Keratinocyte (primary cell): ENCODE results near the gene MT1B. TPM values are rescaled to one million over a fixed set of nuclear protein-coding genes. Genes with fewer than 3 reads are reported as not detected.
A peak's percentile ranks its signal among the peaks of the same experiment; 100 is the strongest.
"Not testable (repeated sequence)": the region's sequence is repeated elsewhere in the genome, so short reads cannot be mapped to it uniquely, and the experiment has no call there.

Experiments used
- DNase-seq: peaks from one replicate; pipeline ENCODE4 v3.0.0-alpha.2; 2011; ENCODE audit warnings: low read depth, missing footprints, low spot score
- FAIRE-seq: peaks from 2 replicates; lab custom pipeline; 2011; peaks lifted over from hg19 to GRCh38; lab: Jason Lieb, UNC
- H2AFZ ChIP-seq: 2 replicates; pipeline ENCODE4 v1.6.0; 2012; ENCODE audit warnings: low read length, control low read depth, inconsistent platforms; ENCODE audit not compliant: control insufficient read depth
- H3K27ac ChIP-seq: 2 replicates; pipeline ENCODE4 v1.5.1; 2011; ENCODE audit warnings: low read length; ENCODE audit not compliant: control insufficient read depth, insufficient read depth
- H3K27me3 ChIP-seq: 3 replicates; pipeline ENCODE4 v1.6.0; 2011; ENCODE audit warnings: low read length; ENCODE audit not compliant: control insufficient read depth, insufficient read depth; ENCODE audit errors: extremely low read depth
- H3K36me3 ChIP-seq, 2 experiments: 2 replicates in 1 of 2; 3 replicates in 1 of 2; pipeline ENCODE4 v1.5.1; 2011; ENCODE audit warnings: low read length in 2 of 2, mild to moderate bottlenecking in 1 of 2; ENCODE audit not compliant: control insufficient read depth in 2 of 2, insufficient read depth in 2 of 2; ENCODE audit errors: extremely low read depth in 1 of 2
- H3K4me1 ChIP-seq: 3 replicates; pipeline ENCODE4 v1.5.1; 2011; ENCODE audit warnings: low read length; ENCODE audit not compliant: control insufficient read depth, insufficient read depth; ENCODE audit errors: extremely low read depth
- H3K4me2 ChIP-seq: 3 replicates; pipeline ENCODE4 v1.6.0; 2011; ENCODE audit warnings: low read depth, low read length; ENCODE audit not compliant: control insufficient read depth, insufficient read depth; ENCODE audit errors: extremely low read depth
- H3K4me3 ChIP-seq, 3 experiments: fragments of 200-600 bp in 1 of 3; sonication (generic) in 1 of 3; 2 replicates in 2 of 3; 3 replicates in 1 of 3; pipeline ENCODE4 v1.5.1; 2011 to 2016; ENCODE audit warnings: low read length in 3 of 3, mild to moderate bottlenecking in 3 of 3, control low read depth in 2 of 3, inconsistent platforms in 1 of 3, low read depth in 1 of 3, mixed read lengths in 1 of 3, mixed run types in 1 of 3, moderate library complexity in 1 of 3; ENCODE audit not compliant: control insufficient read depth in 2 of 3, insufficient read depth in 2 of 3; ENCODE audit errors: extremely low read depth in 1 of 3
- H3K79me2 ChIP-seq: 2 replicates; pipeline ENCODE4 v1.6.0; 2012; ENCODE audit warnings: low read length; ENCODE audit not compliant: control insufficient read depth, insufficient read depth
- H3K9ac ChIP-seq: 3 replicates; pipeline ENCODE4 v1.6.0; 2011; ENCODE audit warnings: low read length; ENCODE audit not compliant: control insufficient read depth, insufficient read depth; ENCODE audit errors: extremely low read depth
- H3K9me1 ChIP-seq: 3 replicates; pipeline ENCODE4 v1.6.0; 2011; ENCODE audit warnings: low read length; ENCODE audit not compliant: control insufficient read depth, insufficient read depth; ENCODE audit errors: extremely low read depth
- H3K9me3 ChIP-seq: 2 replicates; pipeline ENCODE4 v1.5.1; 2012; ENCODE audit warnings: low read depth, low read length; ENCODE audit not compliant: control insufficient read depth
- H4K20me1 ChIP-seq: 3 replicates; pipeline ENCODE4 v1.6.0; 2011; ENCODE audit warnings: low read length; ENCODE audit not compliant: control insufficient read depth, insufficient read depth; ENCODE audit errors: extremely low read depth
- EZH2 ChIP-seq: IDR thresholded peaks from one replicate; pipeline ENCODE4 v1.6.1; 2012; ENCODE audit warnings: inconsistent platforms, mild to moderate bottlenecking, low read length, moderate library complexity
- dilution Hi-C: fragments of 300-500 bp; cut with MboI; formaldehyde crosslinking; loops from one replicate; pipeline ENCODE4 v1.7.0; 2020; ENCODE audit warnings: low sequenced_read_pairs; ENCODE audit not compliant: extremely low pct_ligation_motif_present
- polyA plus RNA-seq, 5 experiments: library from polyadenylated mRNA; depleted of rRNA in 3 of 5; stranded (reverse) in 3 of 5; stranded (forward) in 1 of 5; unstranded in 1 of 5; fragments of >200 nt; gene quantifications; 1 replicate in 1 of 5; 2 replicates in 3 of 5; 3 replicates in 1 of 5; pipeline versions ENCODE4 v1.2.1 to v1.2.3, GENCODE V29; 2011 to 2012; ENCODE audit warnings: missing spikeins in 2 of 5, low read depth in 1 of 5, low replicate concordance in 1 of 5
- TF ChIP-seq, protein P1 (sequence below), 3 experiments: IDR thresholded peaks in 1 of 3; conservative IDR thresholded peaks in 1 of 3; optimal IDR thresholded peaks in 1 of 3; 2 replicates in 2 of 3; 3 replicates in 1 of 3; pipeline versions ENCODE3 to v1.5.1; 2011; ENCODE audit warnings: low read length in 3 of 3, mild to moderate bottlenecking in 3 of 3, moderate library complexity in 2 of 3, control low read depth in 1 of 3, inconsistent platforms in 1 of 3; ENCODE audit not compliant: insufficient read depth in 2 of 3; ENCODE audit errors: extremely low read depth in 1 of 3

MT1B gene
- polyA plus RNA-seq, 1 donor (not counting 4 experiments of a cell fraction or from before 2014, with no cell fraction given): not detected

DNA sequence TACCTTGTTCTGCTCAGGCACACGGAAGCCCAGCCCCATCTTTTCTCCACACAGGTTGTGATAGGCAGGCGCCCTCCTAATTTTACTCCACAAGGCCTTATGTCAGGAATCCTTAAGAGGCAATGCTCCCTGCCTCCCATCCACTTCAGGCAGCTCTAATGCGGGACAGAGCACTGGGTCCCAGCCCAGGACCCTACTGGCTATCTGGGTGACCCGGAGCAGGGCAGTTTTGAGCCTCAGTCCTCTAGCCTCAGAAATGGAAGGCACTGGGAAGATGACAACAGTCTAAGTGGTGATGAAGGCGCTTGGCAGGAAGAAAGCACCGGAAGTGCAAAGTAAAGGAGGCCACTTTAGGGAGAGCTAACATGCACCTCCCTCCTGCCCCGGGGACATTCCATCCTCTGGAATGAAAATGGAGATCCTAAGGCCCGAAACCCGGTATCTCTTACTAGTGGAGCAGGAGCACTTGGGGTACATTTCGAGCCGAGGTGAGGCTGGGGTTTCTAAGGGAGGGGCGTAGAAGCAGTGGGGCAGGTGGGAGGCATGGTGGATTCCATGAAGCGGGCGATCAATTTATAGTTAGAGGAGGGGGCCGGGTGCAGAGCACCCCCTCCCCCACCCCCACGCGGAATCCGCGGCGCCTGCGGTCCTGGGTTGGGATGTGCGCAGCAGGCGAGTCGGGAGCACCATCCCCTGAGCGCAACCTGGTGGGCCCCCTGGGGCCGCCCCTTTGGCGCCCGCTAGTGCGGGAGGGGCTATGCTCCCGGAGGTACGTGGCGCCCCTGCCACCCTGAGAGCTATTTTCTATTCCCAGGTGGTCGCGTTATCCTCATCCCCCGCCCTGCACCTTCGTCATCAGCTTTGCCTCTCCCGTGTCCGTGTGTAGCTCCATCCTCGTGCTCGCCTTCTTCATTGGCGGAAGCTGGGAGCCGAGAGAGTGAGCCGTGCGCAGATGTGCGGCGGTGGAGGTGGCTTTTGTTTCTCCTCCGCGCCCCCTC, 11.0 kb downstream of the MT1B start:
- TF ChIP-seq, protein P1, sequence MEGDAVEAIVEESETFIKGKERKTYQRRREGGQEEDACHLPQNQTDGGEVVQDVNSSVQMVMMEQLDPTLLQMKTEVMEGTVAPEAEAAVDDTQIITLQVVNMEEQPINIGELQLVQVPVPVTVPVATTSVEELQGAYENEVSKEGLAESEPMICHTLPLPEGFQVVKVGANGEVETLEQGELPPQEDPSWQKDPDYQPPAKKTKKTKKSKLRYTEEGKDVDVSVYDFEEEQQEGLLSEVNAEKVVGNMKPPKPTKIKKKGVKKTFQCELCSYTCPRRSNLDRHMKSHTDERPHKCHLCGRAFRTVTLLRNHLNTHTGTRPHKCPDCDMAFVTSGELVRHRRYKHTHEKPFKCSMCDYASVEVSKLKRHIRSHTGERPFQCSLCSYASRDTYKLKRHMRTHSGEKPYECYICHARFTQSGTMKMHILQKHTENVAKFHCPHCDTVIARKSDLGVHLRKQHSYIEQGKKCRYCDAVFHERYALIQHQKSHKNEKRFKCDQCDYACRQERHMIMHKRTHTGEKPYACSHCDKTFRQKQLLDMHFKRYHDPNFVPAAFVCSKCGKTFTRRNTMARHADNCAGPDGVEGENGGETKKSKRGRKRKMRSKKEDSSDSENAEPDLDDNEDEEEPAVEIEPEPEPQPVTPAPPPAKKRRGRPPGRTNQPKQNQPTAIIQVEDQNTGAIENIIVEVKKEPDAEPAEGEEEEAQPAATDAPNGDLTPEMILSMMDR (optimal IDR thresholded peaks at IDR 0.05 in 1 of 3, IDR thresholded peaks at IDR 0.05 in 1 of 3, conservative IDR thresholded peaks at IDR 0.05 in 1 of 3; ENCODE audit: extremely low read depth in 1 of 3, insufficient read depth in 2 of 3, low read length in 3 of 3): no peak
- no peak for TF ChIP-seq EZH2
- Histone ChIP-seq H3K9me1 (no peaks in the 10 kb centered on the region), H3K36me3 (no peaks in the 10 kb centered on the region), H3K4me3 (no peak overlapping the region), H3K79me2 (no peaks in the 10 kb centered on the region), H3K9me3 (no peaks in the 10 kb centered on the region), H3K4me2 (no peak overlapping the region), H3K4me1 (peaks cover 6% of the 10 kb centered on the region), H3K27ac (no peak overlapping the region), H3K9ac (no peak overlapping the region), H2AFZ (peak overlapping the region; percentile 8), H3K27me3 (peaks cover 34% of the 10 kb centered on the region), H4K20me1 (no peaks in the 10 kb centered on the region)
- DNase-seq (no peak), FAIRE-seq (no peak)
- dilution Hi-C loops: no loop called here

DNA sequence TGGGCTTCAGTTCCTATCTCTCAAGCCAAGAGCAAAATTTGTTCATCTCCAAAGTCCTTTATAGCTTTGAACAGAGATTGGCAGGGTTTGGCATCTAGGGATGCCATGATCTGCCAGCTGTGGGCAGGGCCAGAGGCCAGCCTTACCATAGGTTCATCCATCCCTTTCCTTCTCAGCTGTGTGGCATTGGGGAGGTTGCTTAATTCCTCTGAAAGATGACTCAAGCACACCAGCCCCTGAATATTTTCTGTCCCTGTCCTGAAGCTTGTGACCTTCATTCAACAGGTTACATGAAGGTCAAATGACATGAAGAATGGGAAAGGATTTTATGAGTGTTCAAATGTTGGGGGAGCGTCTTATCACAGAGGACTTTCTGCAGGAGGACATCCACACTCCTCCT, 12.8 kb downstream of the MT1B start:
- Histone ChIP-seq H3K9me1 (no peaks in the 10 kb centered on the region), H4K20me1 (no peaks in the 10 kb centered on the region), H3K27ac (no peak overlapping the region), H3K27me3 (peaks cover 43% of the 10 kb centered on the region), H2AFZ (no peak overlapping the region), H3K4me2 (no peak overlapping the region), H3K9ac (no peak overlapping the region), H3K4me1 (peaks cover 14% of the 10 kb centered on the region), H3K9me3 (no peaks in the 10 kb centered on the region), H3K36me3 (no peaks in the 10 kb centered on the region), H3K4me3 (no peak overlapping the region), H3K79me2 (no peaks in the 10 kb centered on the region)
- DNase-seq (no peak), FAIRE-seq (no peak)
- TF ChIP-seq, protein P1 (optimal IDR thresholded peaks at IDR 0.05 in 1 of 3, IDR thresholded peaks at IDR 0.05 in 1 of 3, conservative IDR thresholded peaks at IDR 0.05 in 1 of 3; ENCODE audit: extremely low read depth in 1 of 3, insufficient read depth in 2 of 3, low read length in 3 of 3): no peak
- no peak for TF ChIP-seq EZH2
- dilution Hi-C loops: no loop called here

DNA sequence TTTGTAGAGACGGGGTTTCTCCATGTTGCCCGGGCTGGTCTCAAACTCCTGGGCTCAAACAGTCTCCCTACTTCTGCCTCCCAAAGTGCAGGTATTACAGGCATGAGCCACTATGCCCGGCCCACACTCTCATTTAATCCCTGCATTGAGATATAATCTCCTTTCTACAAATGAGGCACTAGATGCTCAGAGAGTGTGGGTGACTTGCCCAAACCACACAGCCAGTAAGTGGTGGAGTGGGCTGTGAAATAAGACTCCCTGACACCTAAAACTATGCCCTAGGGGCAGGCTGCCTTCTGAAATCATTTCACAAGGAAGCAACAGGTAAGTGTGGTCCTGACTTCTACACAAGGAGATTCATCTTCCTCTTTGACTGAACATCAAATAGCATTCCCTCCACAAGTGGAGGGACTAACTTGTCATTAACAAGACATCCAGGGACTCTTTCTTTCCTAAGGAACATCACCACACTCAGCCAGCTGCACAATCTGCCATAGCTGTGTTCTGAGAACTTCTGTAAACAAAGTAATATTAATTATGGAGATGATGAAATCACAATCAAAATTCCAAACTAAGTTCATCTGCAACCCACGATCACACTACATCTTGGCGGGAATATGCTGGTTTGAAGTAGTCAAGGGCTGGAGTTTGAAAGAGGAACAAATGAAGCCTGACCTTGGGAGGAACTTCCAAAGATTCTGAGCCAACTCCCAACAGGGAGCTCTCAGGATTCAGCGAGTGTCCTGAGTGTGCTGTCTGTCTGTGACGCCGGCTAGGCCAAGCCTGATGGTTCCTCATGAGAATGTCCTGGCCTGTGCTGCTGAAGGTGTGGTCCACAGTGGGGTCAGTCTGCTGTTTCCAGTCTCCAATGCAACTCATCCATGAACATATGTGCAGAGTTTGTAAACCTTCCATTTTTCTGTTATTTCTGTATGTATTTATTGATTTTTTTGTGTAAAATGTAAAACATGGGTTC, 13.9 kb downstream of the MT1B start:
- FAIRE-seq, dilution Hi-C loops, H3K4me3 ChIP-seq, H4K20me1 ChIP-seq, H3K9ac ChIP-seq, H3K9me1 ChIP-seq, H3K9me3 ChIP-seq, H2AFZ ChIP-seq, DNase-seq, H3K36me3 ChIP-seq, H3K79me2 ChIP-seq, H3K27ac ChIP-seq, H3K4me2 ChIP-seq: not testable (repeated sequence)
- Histone ChIP-seq H3K27me3 (peaks cover 48% of the 10 kb centered on the region), H3K4me1 (peaks cover 14% of the 10 kb centered on the region)
